RWPE2 (cell line): ENCODE data around the gene SLX4.
"Not testable (repeated sequence)": the region's sequence is repeated elsewhere in the genome, so short reads cannot be mapped to it uniquely, and the experiment has no call there.

Experiments
- ATAC-seq: fragments of 200-7000 bp; cut with Tn5 transposase; 3 replicates; pipeline ENCODE4 v1.9.1; 2021; ENCODE audit warnings: low read depth
- DNase-seq: peaks from one replicate; pipeline ENCODE4 v3.0.0-alpha.2; 2020; ENCODE audit warnings: low spot score
- H3K27ac ChIP-seq: fragments of 450-650 bp; 2 replicates; pipeline ENCODE4 v1.5.1; 2017; ENCODE audit warnings: mild to moderate bottlenecking; ENCODE audit not compliant: poor library complexity, severe bottlenecking
- H3K27me3 ChIP-seq: fragments of 250-450 bp; sonication (Bioruptor Pico); 2 replicates; pipeline ENCODE4 v1.5.1; 2021; ENCODE audit warnings: mild to moderate bottlenecking, moderate library complexity; ENCODE audit not compliant: insufficient read depth, poor library complexity, severe bottlenecking
- H3K36me3 ChIP-seq: fragments of 250-450 bp; sonication (Bioruptor Pico); 2 replicates; pipeline ENCODE4 v1.5.1; 2020; ENCODE audit warnings: low read depth, mild to moderate bottlenecking, moderate library complexity
- H3K4me1 ChIP-seq: fragments of 250-450 bp; sonication (Bioruptor Pico); 2 replicates; pipeline ENCODE4 v1.5.1; 2021; ENCODE audit warnings: mild to moderate bottlenecking, moderate library complexity; ENCODE audit not compliant: insufficient read depth, poor library complexity, severe bottlenecking
- H3K4me3 ChIP-seq: fragments of 250-450 bp; sonication (Bioruptor Pico); 2 replicates; pipeline ENCODE4 v1.5.1; 2021; ENCODE audit warnings: mild to moderate bottlenecking, moderate library complexity; ENCODE audit not compliant: severe bottlenecking
- H3K9me3 ChIP-seq: fragments of 250-450 bp; sonication (Bioruptor Pico); 2 replicates; pipeline ENCODE4 v1.5.1; 2021; ENCODE audit warnings: mild to moderate bottlenecking, moderate library complexity; ENCODE audit not compliant: severe bottlenecking
- TF ChIP-seq, protein P1 (sequence below): fragments of 450-650 bp; IDR thresholded peaks from one replicate; pipeline ENCODE4 v1.5.1; 2017; ENCODE audit warnings: mild to moderate bottlenecking, moderate library complexity; ENCODE audit not compliant: poor library complexity, severe bottlenecking

The SLX4 gene

DNA sequence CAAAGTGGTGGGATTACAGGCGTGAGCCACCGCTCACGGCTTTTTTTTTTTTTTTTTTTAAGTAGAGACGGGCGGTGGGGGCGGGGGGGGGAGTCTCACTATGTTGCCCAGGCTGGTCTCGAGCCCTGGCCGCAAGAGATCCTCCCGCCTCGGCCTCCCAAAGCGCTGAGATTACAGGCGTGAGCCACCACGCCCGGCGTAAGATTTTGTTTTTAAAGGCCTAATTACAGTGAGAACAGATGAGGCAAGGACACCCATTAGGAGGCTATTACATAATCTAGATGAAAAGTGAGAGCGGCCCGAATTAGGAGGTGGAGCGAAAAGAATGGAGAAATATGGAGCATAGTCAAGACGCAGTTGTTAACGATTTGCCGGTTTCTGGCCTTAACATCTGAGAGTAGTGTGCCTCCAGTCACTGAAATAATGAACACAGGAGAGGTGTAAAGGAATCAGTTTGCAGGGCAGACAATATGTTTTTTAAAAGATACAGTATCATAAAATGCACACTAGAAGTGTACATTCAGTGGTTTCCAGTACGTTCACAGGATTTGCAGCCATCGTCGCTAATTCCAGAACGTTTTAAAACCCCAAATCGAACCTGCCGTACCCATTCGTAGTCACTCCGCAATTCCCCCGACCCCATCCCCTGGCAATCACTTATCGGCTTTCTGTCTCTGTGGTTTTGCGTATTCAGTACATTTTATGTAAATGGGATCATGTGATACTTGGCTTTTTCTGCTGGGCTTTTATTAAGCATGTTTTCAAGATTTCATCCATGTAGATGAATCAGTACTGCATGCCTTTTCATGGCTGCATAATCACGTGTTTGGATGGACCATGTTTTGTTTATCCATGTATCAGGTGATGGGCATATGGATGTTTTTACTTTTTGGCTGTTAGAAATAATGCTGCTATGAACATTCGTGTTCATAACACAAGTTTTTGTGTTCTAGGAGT is 1.4 kb upstream of the SLX4 start:
- Histone ChIP-seq H3K27me3 (no peaks in the 10 kb centered on the region), H3K4me3 (peak overlapping the region; percentile 97), H3K4me1 (peaks cover 12% of the 10 kb centered on the region), H3K27ac (peak overlapping the region; percentile 46), H3K36me3 (peaks cover 12% of the 10 kb centered on the region), H3K9me3 (no peaks in the 10 kb centered on the region)
- DNase-seq: no peak
- TF ChIP-seq, protein P1, sequence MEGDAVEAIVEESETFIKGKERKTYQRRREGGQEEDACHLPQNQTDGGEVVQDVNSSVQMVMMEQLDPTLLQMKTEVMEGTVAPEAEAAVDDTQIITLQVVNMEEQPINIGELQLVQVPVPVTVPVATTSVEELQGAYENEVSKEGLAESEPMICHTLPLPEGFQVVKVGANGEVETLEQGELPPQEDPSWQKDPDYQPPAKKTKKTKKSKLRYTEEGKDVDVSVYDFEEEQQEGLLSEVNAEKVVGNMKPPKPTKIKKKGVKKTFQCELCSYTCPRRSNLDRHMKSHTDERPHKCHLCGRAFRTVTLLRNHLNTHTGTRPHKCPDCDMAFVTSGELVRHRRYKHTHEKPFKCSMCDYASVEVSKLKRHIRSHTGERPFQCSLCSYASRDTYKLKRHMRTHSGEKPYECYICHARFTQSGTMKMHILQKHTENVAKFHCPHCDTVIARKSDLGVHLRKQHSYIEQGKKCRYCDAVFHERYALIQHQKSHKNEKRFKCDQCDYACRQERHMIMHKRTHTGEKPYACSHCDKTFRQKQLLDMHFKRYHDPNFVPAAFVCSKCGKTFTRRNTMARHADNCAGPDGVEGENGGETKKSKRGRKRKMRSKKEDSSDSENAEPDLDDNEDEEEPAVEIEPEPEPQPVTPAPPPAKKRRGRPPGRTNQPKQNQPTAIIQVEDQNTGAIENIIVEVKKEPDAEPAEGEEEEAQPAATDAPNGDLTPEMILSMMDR: no peak
- no peak for ATAC-seq

DNA sequence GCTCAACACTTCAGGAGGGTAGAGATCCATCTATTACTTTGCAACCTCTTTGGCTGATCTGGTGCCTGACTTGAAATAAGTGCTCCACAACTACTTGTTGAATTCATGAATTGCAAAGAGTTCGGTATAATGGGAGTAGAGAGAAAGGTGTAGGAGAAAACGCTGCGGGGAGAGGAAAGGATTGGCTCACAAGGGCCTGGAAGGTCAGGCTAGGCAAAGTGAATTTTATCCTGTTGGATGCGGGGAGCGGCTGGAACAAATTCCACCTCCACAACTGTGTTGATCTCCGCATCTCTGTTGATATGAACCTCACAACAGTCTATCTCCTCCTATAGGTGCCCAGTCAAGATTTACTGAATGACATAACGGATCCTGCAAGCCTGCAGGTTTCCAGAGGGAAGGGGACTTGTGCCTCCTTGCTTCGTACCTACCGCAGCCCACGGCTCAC is 684 bp downstream of the SLX4 start:
- no peak; the same call in none of the 3 replicates for ATAC-seq
- Histone ChIP-seq H3K27ac (peak overlapping the region; percentile 46), H3K36me3 (peaks cover 6% of the 10 kb centered on the region), H3K4me3 (peak overlapping the region; percentile 97), H3K9me3 (no peaks in the 10 kb centered on the region), H3K4me1 (peaks cover 7% of the 10 kb centered on the region), H3K27me3 (no peaks in the 10 kb centered on the region)
- TF ChIP-seq, protein P1: no peak
- DNase-seq: no peak

- DNase-seq: no peak
- Histone ChIP-seq H3K27me3 (no peaks in the 10 kb centered on the region), H3K36me3 (peaks cover 10% of the 10 kb centered on the region), H3K4me3 (peak overlapping the region; percentile 97), H3K27ac (no peak overlapping the region), H3K4me1 (peaks cover 7% of the 10 kb centered on the region), H3K9me3 (no peaks in the 10 kb centered on the region)
- TF ChIP-seq, protein P1: no peak
- ATAC-seq: no peak
Observed at GRCh38 chr16:3609895-3610697, 1.3 kb downstream of the SLX4 start.

DNA sequence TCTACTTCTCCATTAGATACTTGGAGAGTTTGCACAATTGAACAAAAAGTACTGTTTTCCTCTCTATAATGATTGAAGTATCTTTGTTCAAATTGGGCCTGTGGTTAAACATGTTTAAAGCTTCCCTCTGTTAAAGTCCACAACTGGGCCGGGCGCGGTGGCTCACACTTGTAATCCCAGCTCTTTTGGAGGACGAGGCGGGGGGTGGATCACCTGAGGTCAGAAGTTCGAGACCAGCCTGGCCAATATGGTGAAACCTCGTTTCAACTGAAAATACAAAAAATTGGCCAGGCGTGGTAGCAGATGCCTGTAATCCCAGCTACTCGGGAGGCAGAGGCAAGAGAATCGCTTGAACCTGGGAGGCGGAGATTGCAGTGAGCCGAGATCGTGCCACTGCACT is 2.4 kb downstream of the SLX4 start:
- H3K9me3 ChIP-seq, ATAC-seq, H3K27ac ChIP-seq, DNase-seq, H3K4me1 ChIP-seq, H3K4me3 ChIP-seq, H3K27me3 ChIP-seq: not testable (repeated sequence)
- H3K36me3 ChIP-seq: peaks cover 12% of the 10 kb centered on the region

DNA sequence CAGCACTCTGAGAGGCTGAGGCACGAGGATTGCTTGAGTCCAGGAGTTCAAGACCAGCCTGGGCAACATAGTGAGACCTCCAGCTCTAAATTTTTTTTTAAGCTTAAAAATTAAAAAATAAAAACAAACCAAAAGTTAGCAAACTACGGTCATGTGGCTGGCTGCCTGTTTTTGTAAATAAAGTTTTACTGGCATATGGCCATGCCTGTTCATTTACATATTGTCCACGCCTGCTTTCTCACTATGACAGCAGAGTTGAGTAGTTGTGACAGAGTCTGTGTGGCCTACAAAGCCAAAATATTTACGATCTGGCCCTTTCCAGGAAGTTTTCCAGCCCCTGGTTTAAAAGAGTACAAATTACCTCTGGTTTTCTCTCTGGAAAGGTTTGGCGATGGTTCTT is 3.3 kb downstream of the SLX4 start:
- no peak overlapping the region for H3K4me3 ChIP-seq
- H3K36me3 ChIP-seq: peaks cover 20% of the 10 kb centered on the region
- ATAC-seq (no peak), DNase-seq (no peak)
- H3K27me3 ChIP-seq: no peaks in the 10 kb centered on the region
- no peaks in the 10 kb centered on the region for H3K9me3 ChIP-seq
- H3K27ac ChIP-seq: no peak overlapping the region
- H3K4me1 ChIP-seq: peaks cover 6% of the 10 kb centered on the region
- TF ChIP-seq, protein P1: no peak
